ENCODE data around the gene PMFBP1. TPM values are rescaled to one million over a fixed set of nuclear protein-coding genes. Genes with fewer than 3 reads are reported as not detected.

PMFBP1 gene
- total RNA-seq, 4 donors from 2014 or later, result 1.8 to 108 (median 11.4) TPM

DNA sequence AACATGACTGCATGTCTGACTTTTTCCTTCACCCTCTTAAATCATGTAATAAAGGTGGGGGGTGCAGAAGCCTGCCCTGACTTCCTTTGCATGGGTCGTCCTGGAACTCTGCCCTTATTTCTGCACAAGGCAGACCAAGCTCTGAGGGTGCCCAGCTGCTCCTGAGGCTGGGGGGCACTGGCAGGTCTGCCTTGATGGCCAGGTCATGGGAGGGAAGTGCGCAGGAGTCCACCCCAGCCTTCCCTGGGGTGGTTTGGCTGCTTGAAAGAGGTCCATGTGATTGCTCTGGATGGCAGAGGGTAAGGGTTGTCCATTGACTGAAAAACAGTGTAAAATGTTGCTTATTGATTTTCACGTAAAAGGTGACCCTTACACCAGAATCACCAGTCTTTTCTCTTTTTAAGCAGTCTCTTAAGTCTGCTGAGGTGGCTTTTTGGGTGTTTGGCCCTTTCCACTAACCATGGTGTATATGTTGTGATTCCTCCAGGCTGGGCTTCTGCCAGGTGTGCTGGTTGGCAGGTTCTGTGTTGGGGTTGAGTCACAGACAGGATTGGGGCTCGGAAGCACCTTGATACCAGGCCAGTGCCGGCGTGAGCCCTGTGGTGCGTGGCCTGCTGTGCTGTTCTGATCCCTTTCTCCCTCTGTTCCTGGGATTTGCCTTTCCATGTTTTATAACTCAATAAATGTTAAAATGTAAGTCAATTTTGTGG lies 58.9 kb downstream of the PMFBP1 start:
- no peak for DNase-seq
- Histone ChIP-seq H3K4me3 (no peak overlapping the region), H3K27me3 (no peaks in the 10 kb centered on the region), H3K9me3 (no peaks in the 10 kb centered on the region), H3K4me1 (no peaks in the 10 kb centered on the region), H3K36me3 (peaks cover 0 to 55% (median 0%) of the 10 kb centered on the region in 3 donors), H3K27ac (no peak overlapping the region)
- TF ChIP-seq, protein P1, sequence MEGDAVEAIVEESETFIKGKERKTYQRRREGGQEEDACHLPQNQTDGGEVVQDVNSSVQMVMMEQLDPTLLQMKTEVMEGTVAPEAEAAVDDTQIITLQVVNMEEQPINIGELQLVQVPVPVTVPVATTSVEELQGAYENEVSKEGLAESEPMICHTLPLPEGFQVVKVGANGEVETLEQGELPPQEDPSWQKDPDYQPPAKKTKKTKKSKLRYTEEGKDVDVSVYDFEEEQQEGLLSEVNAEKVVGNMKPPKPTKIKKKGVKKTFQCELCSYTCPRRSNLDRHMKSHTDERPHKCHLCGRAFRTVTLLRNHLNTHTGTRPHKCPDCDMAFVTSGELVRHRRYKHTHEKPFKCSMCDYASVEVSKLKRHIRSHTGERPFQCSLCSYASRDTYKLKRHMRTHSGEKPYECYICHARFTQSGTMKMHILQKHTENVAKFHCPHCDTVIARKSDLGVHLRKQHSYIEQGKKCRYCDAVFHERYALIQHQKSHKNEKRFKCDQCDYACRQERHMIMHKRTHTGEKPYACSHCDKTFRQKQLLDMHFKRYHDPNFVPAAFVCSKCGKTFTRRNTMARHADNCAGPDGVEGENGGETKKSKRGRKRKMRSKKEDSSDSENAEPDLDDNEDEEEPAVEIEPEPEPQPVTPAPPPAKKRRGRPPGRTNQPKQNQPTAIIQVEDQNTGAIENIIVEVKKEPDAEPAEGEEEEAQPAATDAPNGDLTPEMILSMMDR (IDR thresholded peaks at IDR 0.05), result no peak
- no peak for TF ChIP-seq POLR2A (IDR thresholded peaks at IDR 0.05)

GRCh38 chr16:72112452-72112792 lies 59.5 kb downstream of the PMFBP1 start:
- Histone ChIP-seq H3K9me3 (no peaks in the 10 kb centered on the region), H3K4me3 (no peak overlapping the region), H3K27me3 (no peaks in the 10 kb centered on the region), H3K36me3 (peaks cover 0 to 61% (median 0%) of the 10 kb centered on the region in 3 donors), H3K27ac (no peak overlapping the region), H3K4me1 (no peaks in the 10 kb centered on the region)
- TF ChIP-seq POLR2A (IDR thresholded peaks at IDR 0.05), result no peak
- TF ChIP-seq, protein P1 (IDR thresholded peaks at IDR 0.05), result no peak
- no peak for DNase-seq

DNA sequence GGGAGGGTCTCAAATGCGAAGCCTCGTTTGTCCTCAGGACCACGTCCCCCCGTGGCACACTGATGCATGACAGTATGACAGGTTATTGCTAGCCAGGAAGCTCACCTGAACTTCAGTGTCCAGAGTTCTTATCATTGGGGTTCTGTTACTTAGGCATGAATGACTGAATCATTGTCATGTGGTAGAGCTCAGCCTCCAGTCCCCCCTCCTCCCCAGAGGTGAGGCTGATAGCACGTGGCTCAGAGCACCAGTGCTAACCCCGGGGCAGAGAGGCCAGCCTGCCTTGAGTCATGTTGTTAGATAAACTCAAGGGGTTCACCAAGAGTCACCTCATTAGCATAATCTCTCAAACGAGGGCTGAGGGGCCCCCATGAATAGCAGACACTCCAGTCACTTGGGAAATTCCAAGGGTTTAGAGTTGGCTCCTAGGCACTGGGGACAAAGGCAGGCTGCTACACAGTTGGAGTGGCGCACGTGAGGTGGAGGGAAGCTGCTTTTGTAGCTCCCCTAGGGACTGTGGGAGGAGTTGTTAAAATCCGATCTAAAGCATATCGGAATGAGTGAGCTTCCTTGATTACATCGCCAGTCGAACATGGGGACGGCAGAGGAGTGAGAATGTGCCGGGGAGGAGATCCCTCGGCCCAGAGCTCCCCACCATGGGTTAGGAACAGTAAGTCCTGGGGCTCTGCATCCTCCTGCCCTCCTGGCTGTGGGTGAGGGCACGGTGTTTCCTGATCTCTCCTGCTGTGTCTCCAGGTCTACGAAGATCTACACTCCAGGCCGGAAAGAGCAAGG lies 60.1 kb downstream of the PMFBP1 start:
- Histone ChIP-seq H3K27me3 (no peaks in the 10 kb centered on the region), H3K36me3 (peaks cover 0 to 67% (median 0%) of the 10 kb centered on the region in 3 donors), H3K4me3 (no peak overlapping the region), H3K27ac (no peak overlapping the region), H3K9me3 (no peaks in the 10 kb centered on the region), H3K4me1 (no peaks in the 10 kb centered on the region)
- TF ChIP-seq POLR2A (IDR thresholded peaks at IDR 0.05), result no peak
- TF ChIP-seq, protein P1 (IDR thresholded peaks at IDR 0.05), result no peak
- no peak for DNase-seq

DNA sequence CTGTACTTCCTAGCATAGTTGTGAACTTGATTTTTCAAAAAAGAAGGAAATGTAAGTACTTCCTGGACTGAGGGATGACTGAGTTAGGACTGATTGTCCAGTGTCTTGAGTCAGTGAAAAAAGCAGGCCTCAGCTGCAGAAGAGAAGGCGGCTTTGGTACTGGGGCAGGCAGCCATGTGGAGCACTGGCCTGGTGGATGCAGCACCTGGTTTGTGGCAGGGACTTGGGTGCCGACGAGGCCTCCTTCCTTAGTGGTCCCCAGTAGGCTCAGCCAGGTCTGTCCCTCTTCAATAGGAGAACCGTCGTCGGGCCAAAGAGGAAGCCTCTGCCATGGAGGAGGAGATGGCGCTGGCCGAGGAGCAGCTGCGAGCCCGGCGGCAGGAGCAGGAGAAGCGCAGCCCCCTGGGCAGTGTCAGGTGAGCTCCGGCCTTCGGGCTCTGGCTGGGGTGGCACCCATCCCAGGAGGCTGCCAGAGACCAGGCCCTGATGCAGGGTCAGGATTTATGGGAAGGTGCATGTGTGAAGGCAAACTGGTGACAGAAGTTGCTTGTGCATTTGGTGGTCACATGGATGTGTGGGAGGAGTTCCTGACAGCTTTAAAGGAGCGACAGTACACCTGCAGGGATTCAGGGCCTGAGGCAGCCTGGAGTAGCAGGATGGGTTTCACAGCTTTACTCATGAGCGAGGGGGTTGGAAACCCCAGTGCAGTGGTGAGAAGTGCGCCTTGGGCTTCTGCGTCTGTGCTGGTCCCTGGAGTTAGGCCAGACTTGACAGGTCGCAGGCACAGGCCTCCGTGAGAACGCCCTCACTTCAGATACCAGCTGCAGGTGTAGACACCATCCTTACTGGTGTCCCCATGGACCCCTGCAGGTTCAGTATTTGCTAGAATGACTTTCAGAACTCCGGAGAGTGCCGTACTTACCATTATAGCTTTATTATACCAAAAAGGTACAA lies 61.0 kb downstream of the PMFBP1 start:
- no peak for TF ChIP-seq POLR2A (IDR thresholded peaks at IDR 0.05)
- TF ChIP-seq, protein P1 (IDR thresholded peaks at IDR 0.05), result no peak
- Histone ChIP-seq H3K4me3 (no peak overlapping the region), H3K36me3 (peaks cover 0 to 76% (median 0%) of the 10 kb centered on the region in 3 donors), H3K27me3 (no peaks in the 10 kb centered on the region), H3K4me1 (no peaks in the 10 kb centered on the region), H3K27ac (no peak overlapping the region), H3K9me3 (no peaks in the 10 kb centered on the region)
- no peak for DNase-seq

DNA sequence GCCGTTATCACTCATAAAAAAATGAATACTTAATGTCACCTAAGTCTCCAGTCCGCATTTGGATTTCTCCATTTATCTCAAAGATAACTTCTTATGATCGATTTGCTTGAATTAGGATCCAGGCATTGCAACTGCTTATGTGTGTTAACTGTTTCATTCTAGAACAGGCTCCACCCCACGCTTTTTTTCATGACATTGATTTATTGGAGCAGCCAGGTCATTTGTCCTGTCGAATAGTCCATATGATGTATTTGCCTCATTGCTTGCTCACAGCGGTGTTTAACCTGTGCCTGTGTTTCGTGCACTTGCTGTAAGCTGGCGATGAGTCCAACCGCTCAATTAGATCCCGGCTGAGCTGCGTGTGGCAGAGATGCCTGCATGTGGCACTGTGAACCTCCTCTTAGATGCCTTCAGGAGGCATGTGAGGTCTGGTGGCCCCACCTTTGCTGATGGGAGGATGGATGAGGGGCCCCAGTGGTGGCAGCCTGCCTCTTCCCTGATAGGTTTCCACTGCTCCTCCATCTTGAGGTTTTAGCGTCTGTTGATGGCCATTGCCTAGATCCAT lies 61.9 kb downstream of the PMFBP1 start:
- TF ChIP-seq, protein P1 (IDR thresholded peaks at IDR 0.05), result no peak
- TF ChIP-seq POLR2A (IDR thresholded peaks at IDR 0.05), result no peak
- H3K27me3 ChIP-seq, result no peaks in the 10 kb centered on the region
- H3K9me3 ChIP-seq, result no peaks in the 10 kb centered on the region
- H3K4me1 ChIP-seq, result no peaks in the 10 kb centered on the region
- H3K4me3 ChIP-seq, result no peak overlapping the region
- DNase-seq, result no peak
- peaks cover 0 to 85% (median 0%) of the 10 kb centered on the region in 3 donors for H3K36me3 ChIP-seq
- H3K27ac ChIP-seq, result no peak overlapping the region

Data from Peyer's patch (tissue), 4 donors.